Activated effector memory CD4-positive, alpha-beta T cell treated with Interleukin-2 at 50 U/mL for 16 hours (primary cell): Measurements from ENCODE around the gene GSTM2.
A peak's percentile ranks its signal among the peaks of the same experiment; 100 is the strongest.

Source experiments
- DNase-seq: peaks from one replicate; pipeline ENCODE4 v3.0.0-alpha.2; 2020

Gene GSTM2

DNA sequence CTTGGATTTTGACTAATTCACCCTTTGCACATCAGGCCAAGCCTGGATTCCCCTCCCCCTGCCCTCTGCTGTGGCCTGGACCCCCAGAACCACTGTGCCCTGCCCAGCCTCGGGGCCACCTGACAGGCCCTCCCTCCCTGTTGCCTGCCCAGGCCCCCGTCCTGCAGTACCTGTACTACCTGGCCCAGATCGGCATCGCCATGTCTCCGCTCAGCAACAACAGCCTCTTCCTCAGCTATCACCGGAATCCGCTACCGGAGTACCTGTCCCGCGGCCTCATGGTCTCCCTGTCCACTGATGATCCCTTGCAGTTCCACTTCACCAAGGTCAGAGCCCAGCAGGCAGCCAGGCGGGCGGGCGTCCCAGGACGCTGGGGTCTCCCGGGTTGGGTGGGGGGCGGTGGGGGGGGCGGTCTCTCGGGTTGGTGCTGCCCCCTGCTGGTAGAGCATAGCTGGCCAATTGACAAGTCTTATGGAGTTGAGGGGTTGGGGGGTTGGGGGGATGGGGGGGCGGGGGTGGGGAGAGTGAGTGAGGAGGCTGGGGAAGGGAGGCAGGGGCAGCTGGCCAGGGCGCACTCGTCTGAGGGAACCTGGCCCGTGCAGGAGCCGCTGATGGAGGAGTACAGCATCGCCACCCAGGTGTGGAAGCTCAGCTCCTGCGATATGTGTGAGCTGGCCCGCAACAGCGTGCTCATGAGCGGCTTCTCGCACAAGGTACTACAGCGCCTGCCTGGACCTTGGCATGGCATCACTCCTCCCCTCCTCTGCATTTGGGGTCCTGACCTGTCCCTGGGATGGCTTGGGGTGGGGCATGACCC lies 37.6 kb upstream of the GSTM2 start:
- DNase-seq: no peak

GRCh38 chr1:109630898-109631512 lies 36.9 kb upstream of the GSTM2 start:
- no peak for DNase-seq

DNA sequence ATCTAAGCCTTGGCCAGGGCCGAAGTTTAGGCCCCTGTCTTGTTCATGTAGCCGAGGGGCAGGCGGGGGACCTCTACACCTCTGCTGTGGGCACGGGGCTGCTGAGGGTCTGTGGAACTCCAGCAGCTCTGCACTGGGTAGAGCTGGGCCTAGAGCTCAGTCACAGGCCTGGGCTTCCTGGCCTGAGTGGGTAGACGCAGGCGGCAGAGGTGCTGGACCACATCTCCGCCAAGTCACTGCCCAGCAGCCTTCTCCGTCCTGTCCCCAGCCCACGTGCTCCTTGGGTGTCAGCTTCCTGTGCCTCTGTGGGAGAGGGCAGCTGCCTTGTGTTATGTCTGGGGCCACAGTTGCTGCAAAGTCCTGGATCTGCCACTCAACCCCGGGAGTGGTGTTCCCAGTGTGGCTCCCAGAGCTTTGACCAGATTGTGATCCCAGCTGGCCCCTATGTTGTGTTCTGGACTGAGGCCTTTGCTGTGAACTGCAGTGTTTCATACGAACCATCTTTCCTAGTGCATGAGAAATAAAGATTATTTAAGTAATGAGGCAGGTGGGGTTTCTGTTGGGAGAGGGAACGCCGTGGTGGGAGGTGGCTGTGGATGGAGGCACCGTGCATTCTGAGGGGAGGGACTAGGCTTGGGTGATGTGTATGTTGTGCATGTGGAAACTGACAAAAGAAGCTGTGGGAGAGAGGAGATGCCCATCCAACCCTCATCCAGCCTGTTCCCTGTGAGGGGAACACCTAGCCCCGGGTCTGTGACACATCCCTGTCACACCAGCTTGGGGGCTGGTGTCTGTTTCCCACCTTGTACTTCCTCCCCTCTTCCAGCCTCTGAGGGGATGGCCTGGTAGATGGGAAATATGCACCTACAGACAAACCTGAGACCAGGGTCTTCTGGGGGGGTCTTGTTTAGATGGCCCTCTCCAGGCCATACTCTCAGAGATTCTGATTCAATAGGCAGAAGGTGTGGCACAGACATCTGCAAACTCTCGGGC lies 36.0 kb upstream of the GSTM2 start:
- DNase-seq: no peak

- no peak for DNase-seq
Observed at GRCh38 chr1:109632671-109633346, 35.0 kb upstream of the GSTM2 start.

DNA sequence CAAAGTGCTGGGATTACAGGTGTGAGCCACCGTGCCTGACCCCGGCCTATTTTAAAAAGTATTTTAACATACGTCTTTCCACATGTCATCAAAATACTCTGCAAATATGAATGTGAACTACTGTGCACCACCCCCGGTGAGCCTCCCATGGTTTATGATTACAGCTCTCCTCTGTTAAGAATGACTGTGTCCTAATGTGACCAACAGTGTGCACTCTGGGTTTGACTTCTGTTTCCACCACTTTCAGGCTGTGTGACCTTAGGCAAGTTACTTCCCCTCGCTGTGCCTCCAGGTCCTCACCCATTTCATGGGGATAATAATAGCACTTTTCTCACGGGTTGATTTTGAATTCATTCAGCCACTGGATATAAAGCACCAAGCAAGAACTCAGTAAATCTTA lies 33.6 kb upstream of the GSTM2 start:
- DNase-seq: no peak

GRCh38 chr1:109634771-109635750 lies 32.8 kb upstream of the GSTM2 start:
- DNase-seq: peak; percentile 38

DNA sequence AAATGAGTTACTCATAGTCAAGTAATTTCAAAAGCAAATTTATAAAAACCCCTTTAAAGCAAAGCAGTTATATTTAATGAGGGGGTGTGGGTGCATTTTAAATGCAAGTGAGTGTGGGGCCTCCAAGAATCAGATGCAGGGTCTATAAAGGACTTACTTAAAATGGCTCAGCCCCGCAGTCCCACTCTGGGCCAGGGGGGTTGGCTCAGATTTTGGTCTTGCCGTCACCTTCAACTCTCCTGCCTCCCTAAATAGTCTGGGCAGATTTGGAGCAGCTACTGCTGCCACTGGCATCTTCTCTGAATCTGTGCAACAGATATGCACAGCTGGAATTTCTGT lies 32.0 kb upstream of the GSTM2 start:
- no peak for DNase-seq

GRCh38 chr1:109636201-109636952 lies 31.5 kb upstream of the GSTM2 start:
- no peak for DNase-seq

GRCh38 chr1:109637446-109637845 lies 30.4 kb upstream of the GSTM2 start:
- no peak for DNase-seq

DNA sequence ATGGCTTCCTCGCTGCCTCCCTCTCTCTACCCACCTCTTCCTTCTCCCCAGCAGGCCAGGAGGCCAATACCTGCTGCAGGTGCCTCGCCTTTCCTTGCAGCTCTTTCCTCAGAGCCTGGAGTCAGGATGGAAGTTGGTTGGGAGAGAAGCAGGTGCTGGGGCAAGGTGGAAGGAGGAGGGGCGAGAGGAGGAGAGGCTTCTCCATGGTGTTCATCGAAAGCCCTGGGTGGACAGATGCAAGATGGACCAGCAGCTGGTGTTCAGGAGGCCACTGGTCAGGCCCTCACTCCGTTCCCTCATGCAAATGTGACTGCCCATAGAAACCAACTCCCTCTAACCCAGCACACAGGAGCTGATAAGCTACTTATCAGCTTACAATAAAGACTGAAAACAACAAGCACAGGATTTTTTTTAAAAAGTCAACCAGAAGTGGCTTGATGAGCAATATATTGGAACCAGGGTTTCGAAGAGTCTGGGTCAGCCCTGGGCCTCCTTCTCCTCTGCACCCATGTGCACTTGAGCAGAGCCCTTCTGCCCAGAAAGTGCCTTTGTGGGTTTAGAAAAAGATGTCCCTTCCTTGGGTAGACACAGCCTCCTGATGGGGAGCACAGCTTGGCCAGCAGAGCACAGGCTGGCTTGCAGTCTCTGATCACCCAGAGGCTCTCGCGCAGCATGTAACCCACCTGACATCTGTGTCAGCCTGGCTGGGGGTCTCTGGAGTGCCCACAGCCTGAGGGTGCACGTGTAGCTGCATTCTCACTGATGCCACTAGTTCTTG lies 28.6 kb upstream of the GSTM2 start:
- no peak for DNase-seq

- DNase-seq: no peak
Observed at GRCh38 chr1:109639841-109640184, 28.0 kb upstream of the GSTM2 start.

DNA sequence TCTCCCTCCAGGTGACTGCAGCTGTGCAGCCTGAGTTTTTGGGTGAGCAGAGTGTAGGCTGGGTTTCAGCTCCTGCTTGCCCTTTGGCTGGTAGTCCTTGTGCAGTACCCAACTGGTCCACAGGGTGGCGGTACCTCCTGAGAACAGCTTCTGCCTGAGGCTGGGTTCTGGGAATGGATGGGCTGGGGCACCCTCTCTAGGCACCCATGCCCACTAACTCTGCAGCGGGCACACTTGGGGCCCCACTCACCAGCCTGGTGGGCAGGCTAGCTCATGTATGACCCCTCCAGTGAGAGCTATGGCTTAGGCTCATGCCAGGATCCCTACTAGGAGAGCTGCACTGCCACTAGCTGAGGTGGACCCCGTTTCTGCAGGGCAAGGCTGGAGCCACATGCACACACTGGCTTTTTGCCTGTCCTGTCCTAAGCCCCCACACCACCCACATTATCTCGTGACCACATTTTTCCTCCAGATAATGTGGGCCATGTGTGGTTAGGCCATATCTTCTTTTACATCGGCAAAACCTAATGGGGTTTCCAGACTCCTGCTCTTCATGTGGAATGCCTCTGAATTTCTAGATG lies 27.5 kb upstream of the GSTM2 start:
- DNase-seq: peak; percentile 78

DNA sequence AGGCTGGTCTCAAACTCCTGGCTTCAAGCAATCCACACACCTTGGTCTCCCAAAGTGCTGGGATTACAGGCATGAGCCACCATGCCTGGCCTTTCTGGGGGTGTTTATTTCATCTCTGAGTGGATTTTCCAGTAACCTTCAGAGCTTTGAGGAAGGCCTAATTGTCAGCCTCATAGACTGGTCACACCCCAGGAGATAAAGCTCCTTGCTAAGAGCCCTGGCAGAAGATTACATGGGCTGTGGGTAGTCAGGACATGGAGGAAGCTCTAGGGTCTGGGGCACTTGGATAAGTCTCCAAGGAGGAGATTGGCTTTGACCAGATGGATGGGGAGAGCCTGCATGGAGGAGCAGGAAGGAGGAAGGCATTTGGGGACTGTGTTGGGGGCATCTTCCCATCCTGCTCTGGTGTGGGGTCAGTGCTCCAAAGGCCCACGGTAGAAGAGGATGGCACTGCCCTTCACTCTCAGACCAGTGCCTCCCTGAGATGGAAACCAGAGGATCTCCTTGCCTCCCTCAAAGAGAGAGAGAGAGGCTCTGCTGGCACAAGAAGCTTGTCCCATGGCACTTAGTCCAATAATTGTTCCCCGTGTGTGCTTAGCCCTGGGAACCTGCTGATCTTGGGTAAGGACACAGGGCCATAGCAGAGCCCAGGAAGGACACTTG lies 26.6 kb upstream of the GSTM2 start:
- no peak for DNase-seq

DNA sequence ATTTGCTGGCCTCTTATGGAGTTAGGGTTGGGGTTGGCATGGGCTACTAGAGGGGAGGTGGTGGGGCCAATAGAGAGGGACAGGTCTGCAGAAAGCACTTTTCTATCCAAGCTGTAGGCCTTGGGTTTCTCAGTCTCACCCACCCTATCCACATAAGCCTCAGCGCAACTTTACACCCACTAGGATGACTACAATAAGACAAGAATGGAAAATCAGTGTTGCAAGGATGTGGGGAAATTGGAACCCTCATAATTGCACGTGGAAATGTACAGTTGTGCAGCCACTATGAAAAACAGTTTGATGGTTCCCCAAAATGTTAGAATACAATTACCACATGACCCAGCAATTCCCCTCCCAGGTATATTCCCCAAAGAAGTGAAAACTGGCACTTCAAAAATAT lies 26.0 kb upstream of the GSTM2 start:
- no peak for DNase-seq

GRCh38 chr1:109642626-109643025 lies 25.2 kb upstream of the GSTM2 start:
- DNase-seq: no peak

DNA sequence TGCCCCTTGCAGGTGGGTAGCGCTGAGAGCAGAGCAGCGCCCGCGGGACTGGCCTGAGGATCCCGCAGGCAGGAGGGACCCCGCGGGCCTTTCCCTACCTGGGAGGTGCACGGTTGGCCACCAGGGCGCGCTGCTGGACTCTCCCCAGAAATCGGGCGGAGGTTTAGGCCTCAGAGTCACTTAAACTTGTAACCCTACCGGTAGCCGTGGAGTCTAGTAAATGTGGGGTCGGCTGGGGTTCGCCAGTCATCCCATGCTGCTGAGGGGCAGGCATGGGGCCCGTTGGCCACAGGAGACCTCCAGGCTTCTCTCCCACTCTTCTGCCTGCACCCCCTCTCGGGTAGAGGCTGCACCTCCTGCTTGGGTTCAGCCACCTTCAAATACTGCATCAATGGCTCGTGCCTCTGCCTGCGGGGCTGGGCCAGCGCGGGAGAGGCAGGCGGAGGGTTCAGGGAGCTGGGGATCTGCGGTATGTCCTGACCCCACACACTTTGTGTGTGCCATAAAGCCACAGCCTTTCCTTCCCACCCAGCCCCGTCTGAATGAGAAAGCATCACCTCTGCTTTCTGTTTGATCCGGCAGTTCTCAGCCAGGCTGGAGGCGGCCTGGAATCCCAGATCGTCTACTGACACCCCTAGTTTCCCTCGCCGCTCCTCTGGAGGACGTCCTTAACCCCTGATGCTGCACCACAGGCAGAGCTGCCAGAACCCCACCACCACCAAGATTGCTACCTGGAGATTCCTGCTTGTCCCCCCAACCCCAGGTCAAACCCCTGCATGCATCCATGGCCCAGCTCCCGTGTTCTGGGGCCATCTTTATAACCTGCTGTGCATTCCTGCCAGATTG lies 24.2 kb upstream of the GSTM2 start:
- DNase-seq: peak; percentile 77

- no peak for DNase-seq
Observed at GRCh38 chr1:109644670-109645069, 23.2 kb upstream of the GSTM2 start.

GRCh38 chr1:109649491-109649914 lies 18.4 kb upstream of the GSTM2 start:
- no peak for DNase-seq
